Natural killer cell (primary cell): ENCODE measurements around the gene MOSPD3. TPM values are rescaled to one million over a fixed set of nuclear protein-coding genes. Genes with fewer than 3 reads are reported as not detected.
A peak's percentile ranks its signal among the peaks of the same experiment; 100 is the strongest.

Experiments
- ATAC-seq, 3 donors: fragments of 150-1000 bp in 2 of 3; fragments of 200-7000 bp in 1 of 3; cut with Tn5 transposase; 1 replicate in 1 of 3; 2 replicates in 2 of 3; pipeline ENCODE4 v1.10.0; 2021; ENCODE audit warnings: mild to moderate bottlenecking in 2 of 3, moderate library complexity in 2 of 3
- DNase-seq, 2 donors: peaks; one replicate each; pipeline versions ENCODE4 v3.0.0 to v3.0.0-alpha.2; 2013 to 2021; ENCODE audit warnings: mixed read lengths in 1 of 2
- H3K27ac ChIP-seq: one replicate; pipeline ENCODE4 v1.5.1; 2013; ENCODE audit warnings: mild to moderate bottlenecking, low read length
- H3K27me3 ChIP-seq: one replicate; pipeline ENCODE4 v1.6.1; 2013; ENCODE audit warnings: low read length; ENCODE audit not compliant: control insufficient read depth, insufficient read depth
- H3K36me3 ChIP-seq: one replicate; pipeline ENCODE4 v1.6.1; 2013; ENCODE audit warnings: low read length; ENCODE audit not compliant: control insufficient read depth, insufficient read depth
- H3K4me1 ChIP-seq: one replicate; pipeline ENCODE4 v1.6.1; 2013; ENCODE audit warnings: low read length; ENCODE audit not compliant: control insufficient read depth, insufficient read depth
- H3K4me3 ChIP-seq: one replicate; pipeline ENCODE4 v1.5.1; 2013; ENCODE audit warnings: low read length
- H3K9me3 ChIP-seq: one replicate; pipeline ENCODE4 v1.6.1; 2013; ENCODE audit warnings: low read length; ENCODE audit not compliant: control insufficient read depth, insufficient read depth
- H3K27ac Mint-ChIP-seq, 2 donors: one replicate each; pipeline ENCODE4 v1.8.0; 2022; ENCODE audit warnings: mild to moderate bottlenecking in 2 of 2, mixed read lengths in 2 of 2, moderate library complexity in 1 of 2
- H3K27me3 Mint-ChIP-seq, 2 donors: one replicate each; pipeline ENCODE4 v1.8.0; 2022; ENCODE audit warnings: low read depth in 2 of 2, mixed read lengths in 2 of 2
- H3K36me3 Mint-ChIP-seq: one replicate; pipeline ENCODE4 v1.8.0; 2022; ENCODE audit warnings: mixed read lengths
- H3K4me1 Mint-ChIP-seq, 2 donors: one replicate each; pipeline ENCODE4 v1.8.0; 2022; ENCODE audit warnings: mixed read lengths in 2 of 2
- H3K4me3 Mint-ChIP-seq: one replicate; pipeline ENCODE4 v1.8.0; 2022; ENCODE audit warnings: mild to moderate bottlenecking, moderate library complexity, mixed read lengths
- H3K9me3 Mint-ChIP-seq, 2 donors: one replicate each; pipeline ENCODE4 v1.8.0; 2022; ENCODE audit warnings: mixed read lengths in 2 of 2
- WGBS: methylation state at CpG from one replicate; pipeline ENCODE4 v1.1.7; 2013; ENCODE audit warnings: missing lambda C conversion rate; ENCODE audit not compliant: insufficient coverage; 5-methylcytosine and 5-hydroxymethylcytosine counted together
- intact Hi-C: fragments of 100-400 bp; cut with micrococcal nuclease; formaldehyde crosslinking; loops from one replicate; pipeline ENCODE4 v1.14.2; 2022
- total RNA-seq, 4 donors: library from RNA; stranded (reverse); fragments of 120-200 nt in 1 of 4; gene quantifications; one replicate each; pipeline versions ENCODE4 v1.2.3 to v1.2.4, GENCODE V29; 2013 to 2022
- TF ChIP-seq, protein P1 (sequence below): fragments of 200-600 bp; IDR thresholded peaks from one replicate; pipeline ENCODE4 v1.8.0; 2022; ENCODE audit warnings: antibody characterized with exemption

The MOSPD3 gene
- total RNA-seq, 3 donors from 2014 or later (not counting 1 experiment from before 2014, with no cell fraction given), result 14.5 to 15.9 (median 15.5) TPM

DNA sequence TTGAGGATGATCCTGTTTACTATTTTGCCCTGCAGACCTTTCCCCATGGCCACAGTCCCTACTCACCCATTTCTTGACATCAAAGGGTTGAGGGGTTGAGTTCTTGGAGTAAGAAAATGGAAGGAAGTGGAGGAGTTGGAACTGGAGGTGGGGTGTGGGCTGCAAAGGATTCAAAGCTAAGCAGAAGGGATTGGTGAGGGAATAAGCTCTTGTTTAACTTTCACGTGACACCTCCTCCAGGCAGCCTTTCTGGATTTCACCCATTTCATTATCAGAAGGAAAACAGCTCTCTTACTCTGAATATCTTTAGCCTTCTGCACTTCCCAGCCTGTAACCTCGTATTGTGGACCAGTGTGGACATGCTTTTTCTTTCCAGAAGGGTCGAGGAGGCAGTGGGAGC, 13.7 kb downstream of the MOSPD3 start:
- Histone ChIP-seq H3K4me1 (peaks cover 19% of the 10 kb centered on the region), H3K36me3 (no peaks in the 10 kb centered on the region), H3K27ac (no peak overlapping the region), H3K27me3 (no peaks in the 10 kb centered on the region), H3K9me3 (no peaks in the 10 kb centered on the region), H3K4me3 (peak overlapping the region; percentile 31)
- no peak for DNase-seq
- peak overlapping the region in 1 of 2 donors; percentile 76 for H3K27ac Mint-ChIP-seq
- WGBS, result 23% methylated on average over 3 of the region's 3 CpGs
- H3K4me1 Mint-ChIP-seq, result peaks cover 0 to 31% of the 10 kb centered on the region in 2 donors
- TF ChIP-seq, protein P1, sequence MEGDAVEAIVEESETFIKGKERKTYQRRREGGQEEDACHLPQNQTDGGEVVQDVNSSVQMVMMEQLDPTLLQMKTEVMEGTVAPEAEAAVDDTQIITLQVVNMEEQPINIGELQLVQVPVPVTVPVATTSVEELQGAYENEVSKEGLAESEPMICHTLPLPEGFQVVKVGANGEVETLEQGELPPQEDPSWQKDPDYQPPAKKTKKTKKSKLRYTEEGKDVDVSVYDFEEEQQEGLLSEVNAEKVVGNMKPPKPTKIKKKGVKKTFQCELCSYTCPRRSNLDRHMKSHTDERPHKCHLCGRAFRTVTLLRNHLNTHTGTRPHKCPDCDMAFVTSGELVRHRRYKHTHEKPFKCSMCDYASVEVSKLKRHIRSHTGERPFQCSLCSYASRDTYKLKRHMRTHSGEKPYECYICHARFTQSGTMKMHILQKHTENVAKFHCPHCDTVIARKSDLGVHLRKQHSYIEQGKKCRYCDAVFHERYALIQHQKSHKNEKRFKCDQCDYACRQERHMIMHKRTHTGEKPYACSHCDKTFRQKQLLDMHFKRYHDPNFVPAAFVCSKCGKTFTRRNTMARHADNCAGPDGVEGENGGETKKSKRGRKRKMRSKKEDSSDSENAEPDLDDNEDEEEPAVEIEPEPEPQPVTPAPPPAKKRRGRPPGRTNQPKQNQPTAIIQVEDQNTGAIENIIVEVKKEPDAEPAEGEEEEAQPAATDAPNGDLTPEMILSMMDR, result no peak
- H3K9me3 Mint-ChIP-seq, result no peaks in the 10 kb centered on the region
- H3K36me3 Mint-ChIP-seq, result no peaks in the 10 kb centered on the region
- no peaks in the 10 kb centered on the region for H3K27me3 Mint-ChIP-seq
- peak overlapping the region; percentile 79 for H3K4me3 Mint-ChIP-seq
- intact Hi-C loops, result loop anchor here (2.0 kb wide), 1 partner anchor 13 kb away; the partner anchor contains the start of gene MOSPD3
- ATAC-seq, result no peak

DNA sequence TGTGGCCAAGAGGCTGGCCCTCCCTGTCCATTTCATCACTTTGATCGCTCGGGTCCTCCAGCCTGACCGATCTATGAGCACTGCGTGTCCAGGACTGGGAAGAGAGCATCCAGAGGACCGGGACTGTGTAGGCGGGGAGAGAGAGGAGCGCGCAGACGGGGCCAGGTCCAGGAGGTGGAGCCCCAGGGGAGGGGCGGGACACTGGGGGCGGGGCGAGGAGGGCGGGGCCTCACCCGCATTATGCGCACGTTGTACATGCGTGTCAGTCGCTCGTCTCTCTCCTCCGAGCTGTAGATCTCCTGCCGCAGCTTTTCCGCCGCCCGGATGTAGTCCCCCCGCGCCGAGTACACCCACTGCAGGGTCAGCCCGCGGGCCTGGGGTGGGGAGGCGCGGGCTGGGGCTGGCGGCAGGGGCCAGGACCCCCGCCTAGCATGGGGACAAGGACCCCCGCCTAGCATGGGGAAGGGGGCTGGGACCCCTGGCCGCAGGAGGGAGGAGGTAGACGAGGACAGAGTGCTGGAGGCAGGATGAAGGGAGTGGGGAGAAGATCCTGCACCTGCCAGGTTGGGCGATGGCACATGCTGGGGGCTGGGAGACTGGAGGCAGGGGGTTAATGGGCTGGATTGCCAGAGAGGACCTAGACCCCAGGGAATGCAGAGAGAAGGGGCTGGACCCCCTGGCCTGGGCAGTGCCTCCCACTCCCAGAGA, 14.3 kb downstream of the MOSPD3 start:
- intact Hi-C loops, result loop anchor here (2.0 kb wide), 1 partner anchor 14 kb away; the partner anchor contains the start of gene MOSPD3
- Mint-ChIP-seq H3K4me3 (peak overlapping the region; percentile 79), H3K4me1 (peaks cover 0 to 31% of the 10 kb centered on the region in 2 donors), H3K27ac (peak overlapping the region in 1 of 2 donors; percentile 76), H3K36me3 (no peaks in the 10 kb centered on the region), H3K9me3 (no peaks in the 10 kb centered on the region), H3K27me3 (no peaks in the 10 kb centered on the region)
- ATAC-seq (peak; percentile 97 to 99 (median 99)), DNase-seq (peak; percentile 67 to 93)
- H3K27ac ChIP-seq, result peak overlapping the region; percentile 83
- no peaks in the 10 kb centered on the region for H3K36me3 ChIP-seq
- H3K9me3 ChIP-seq, result no peaks in the 10 kb centered on the region
- peak overlapping the region; percentile 34 for H3K4me3 ChIP-seq
- TF ChIP-seq, protein P1, result no peak
- 4% methylated on average over 37 of the region's 37 CpGs for WGBS
- peaks cover 19% of the 10 kb centered on the region for H3K4me1 ChIP-seq
- H3K27me3 ChIP-seq, result no peaks in the 10 kb centered on the region

DNA sequence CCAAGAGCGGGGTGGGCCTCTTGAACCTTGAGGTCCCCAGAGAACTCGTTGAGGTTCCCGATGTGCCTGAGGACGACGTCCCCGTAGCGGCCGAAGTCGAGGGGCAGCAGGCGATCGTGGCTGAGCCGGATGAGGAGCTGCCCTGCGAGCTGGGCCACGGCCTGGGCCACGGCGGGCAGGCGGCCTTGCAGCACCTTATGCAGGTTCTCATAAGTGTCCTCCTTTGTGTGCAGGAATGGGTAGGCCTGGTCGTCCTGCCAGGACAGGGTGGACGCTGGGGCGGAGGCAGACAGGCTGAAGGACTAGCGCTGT, 14.9 kb downstream of the MOSPD3 start:
- 96% methylated on average over 21 of the region's 21 CpGs for WGBS
- H3K27ac ChIP-seq, result peak overlapping the region; percentile 83
- Mint-ChIP-seq H3K4me3 (peak overlapping the region; percentile 40), H3K36me3 (no peaks in the 10 kb centered on the region), H3K4me1 (peaks cover 0 to 33% of the 10 kb centered on the region in 2 donors), H3K27me3 (no peaks in the 10 kb centered on the region), H3K9me3 (no peaks in the 10 kb centered on the region), H3K27ac (peak overlapping the region in 1 of 2 donors; percentile 76)
- no peaks in the 10 kb centered on the region for H3K9me3 ChIP-seq
- H3K4me1 ChIP-seq, result peaks cover 19% of the 10 kb centered on the region
- DNase-seq (no peak), ATAC-seq (no peak)
- H3K4me3 ChIP-seq, result no peak overlapping the region
- no peaks in the 10 kb centered on the region for H3K36me3 ChIP-seq
- no peaks in the 10 kb centered on the region for H3K27me3 ChIP-seq
- intact Hi-C loops, result loop anchor here (2.0 kb wide), 1 partner anchor 14 kb away; the partner anchor contains the start of gene MOSPD3
- TF ChIP-seq, protein P1, result no peak
